ENCODE data around the gene B9D2.
"Not testable (repeated sequence)": the region's sequence is repeated elsewhere in the genome, so short reads cannot be mapped to it uniquely, and the experiment has no call there.

Gene B9D2

DNA sequence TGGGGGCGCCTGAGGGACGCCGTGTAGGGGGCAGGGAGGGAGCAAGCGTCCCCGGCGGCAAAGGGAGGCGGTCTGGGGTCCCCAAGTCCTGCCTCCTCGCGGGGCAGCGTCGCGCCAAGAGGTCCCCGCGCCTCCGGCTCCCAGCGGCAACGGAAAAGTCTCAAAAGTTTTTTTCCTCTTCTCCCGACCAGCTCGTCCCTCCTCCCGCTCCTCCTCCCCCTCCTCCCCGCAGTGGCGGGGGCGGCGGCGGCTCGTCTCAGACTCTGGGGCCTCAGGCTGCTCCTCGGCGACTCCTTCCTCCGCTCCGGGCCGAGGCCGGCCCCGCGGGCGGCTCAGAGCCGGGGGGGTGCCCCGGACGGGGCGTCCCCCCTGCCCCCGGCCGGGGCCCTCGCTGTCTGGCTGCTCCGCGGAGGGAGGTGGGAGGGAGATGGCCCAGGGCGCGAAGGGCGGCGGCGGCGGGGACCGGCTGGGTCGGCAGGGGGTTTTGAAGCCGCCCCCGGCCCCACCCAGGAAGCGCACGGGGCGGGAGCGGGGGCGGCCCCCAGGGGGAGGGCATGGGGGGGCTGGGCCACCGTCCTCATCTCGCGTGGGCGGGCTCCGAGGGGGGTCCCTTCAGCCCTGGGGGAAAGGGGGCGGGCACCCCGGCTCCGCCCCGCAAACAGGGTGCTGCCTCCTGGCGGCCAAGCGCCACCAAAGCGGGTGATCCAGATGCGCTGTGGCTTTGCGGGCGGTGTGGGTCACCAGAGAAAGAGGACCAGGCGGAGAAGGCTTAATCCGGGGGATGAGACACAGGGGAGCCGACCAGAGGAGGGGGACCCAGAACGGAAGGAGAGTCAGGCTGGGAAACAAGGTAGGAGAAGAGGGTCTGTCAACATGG is 10.2 kb downstream of the B9D2 start, which contains the start of gene TGFB1:
TSS of gene TGFB1 (minus strand) at position 457 of the 877 bp plus-strand sequence. CDS start 878 bp downstream, outside the sequence.
- peak; percentile 91 for DNase-seq

DNA sequence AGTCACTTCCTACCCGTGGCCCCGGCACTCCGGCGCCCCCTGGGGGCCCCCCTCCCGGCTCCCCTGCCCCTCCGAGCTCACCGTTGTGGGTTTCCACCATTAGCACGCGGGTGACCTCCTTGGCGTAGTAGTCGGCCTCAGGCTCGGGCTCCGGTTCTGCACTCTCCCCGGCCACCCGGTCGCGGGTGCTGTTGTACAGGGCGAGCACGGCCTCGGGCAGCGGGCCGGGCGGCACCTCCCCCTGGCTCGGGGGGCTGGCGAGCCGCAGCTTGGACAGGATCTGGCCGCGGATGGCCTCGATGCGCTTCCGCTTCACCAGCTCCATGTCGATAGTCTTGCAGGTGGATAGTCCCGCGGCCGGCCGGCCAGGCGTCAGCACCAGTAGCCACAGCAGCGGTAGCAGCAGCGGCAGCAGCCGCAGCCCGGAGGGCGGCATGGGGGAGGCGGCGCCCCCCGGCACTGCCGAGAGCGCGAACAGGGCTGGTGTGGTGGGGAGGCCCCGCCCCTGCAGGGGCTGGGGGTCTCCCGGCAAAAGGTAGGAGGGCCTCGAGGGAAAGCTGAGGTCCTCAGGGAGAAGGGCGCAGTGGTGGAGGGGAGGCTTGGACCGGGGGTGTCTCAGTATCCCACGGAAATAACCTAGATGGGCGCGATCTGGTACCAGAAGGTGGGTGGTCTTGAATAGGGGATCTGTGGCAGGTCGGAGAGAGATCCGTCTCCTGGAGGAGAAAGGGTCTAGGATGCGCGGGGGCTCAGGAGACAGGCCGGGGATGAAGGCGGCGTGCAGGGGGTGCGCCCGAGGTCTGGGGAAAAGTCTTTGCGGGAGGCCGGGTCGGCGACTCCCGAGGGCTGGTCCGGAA is 11.1 kb downstream of the B9D2 start:
- peak; percentile 48 for DNase-seq

DNA sequence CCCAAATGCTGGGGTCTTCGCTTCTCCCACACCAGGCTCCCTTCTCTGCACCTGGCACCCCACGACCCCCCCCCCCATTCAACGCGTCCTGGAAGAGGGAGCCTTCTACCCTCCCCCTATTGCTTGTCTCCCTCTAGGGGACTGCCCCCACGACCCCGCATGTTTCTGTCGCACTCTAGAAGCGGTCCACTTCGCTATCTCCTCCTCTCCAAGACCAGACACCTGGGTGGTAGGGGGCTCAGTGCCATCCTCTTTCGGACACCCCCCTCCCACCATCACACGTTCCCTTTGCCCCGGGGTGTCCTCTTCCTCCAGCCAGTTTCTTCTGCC is 11.7 kb downstream of the B9D2 start:
- DNase-seq: no peak

DNA sequence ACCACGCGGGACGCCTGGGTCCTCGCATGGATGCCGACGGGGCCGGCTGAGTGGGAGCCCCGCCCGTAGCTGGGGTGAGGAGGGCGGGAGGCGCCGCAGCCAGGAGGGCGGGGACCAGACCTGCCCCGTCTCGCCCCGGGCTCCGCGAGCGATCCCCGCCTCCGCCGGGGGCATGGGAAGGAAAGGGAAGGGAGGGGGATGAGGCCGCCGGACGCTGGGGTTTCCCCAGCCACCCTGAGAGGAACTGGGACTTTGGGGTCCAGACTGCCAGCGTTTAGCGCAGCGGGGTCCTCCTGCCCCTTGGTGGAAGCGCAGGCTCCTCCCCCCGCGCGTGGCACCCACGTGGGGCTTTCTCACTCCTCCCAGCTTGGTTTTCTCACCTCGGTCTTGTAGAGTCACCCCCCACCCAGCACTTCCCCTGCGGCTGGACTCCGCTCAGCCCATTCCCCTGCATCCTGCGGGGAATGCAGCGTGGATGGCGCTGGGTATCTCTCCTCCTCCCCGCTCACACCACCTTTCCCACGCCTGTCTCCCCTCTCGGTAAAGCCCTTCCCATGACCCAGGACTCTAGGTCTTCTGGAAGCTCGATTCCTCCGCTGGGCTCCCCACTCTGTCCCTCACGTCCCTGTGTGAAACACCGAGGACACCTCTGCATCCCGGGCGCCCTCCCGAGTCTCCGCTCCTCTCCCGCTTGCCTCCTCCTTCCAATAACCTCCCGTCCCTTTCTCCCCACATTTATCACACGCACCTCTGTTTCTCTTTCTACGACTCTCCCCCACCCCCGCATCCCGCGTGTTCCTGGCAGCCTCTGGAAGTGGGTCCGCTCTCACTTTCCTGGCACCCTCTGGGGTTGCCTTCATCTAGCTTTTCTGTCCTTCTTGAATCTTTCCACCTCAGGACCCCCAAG is 12.4 kb downstream of the B9D2 start:
- peak; percentile 33 for DNase-seq

DNA sequence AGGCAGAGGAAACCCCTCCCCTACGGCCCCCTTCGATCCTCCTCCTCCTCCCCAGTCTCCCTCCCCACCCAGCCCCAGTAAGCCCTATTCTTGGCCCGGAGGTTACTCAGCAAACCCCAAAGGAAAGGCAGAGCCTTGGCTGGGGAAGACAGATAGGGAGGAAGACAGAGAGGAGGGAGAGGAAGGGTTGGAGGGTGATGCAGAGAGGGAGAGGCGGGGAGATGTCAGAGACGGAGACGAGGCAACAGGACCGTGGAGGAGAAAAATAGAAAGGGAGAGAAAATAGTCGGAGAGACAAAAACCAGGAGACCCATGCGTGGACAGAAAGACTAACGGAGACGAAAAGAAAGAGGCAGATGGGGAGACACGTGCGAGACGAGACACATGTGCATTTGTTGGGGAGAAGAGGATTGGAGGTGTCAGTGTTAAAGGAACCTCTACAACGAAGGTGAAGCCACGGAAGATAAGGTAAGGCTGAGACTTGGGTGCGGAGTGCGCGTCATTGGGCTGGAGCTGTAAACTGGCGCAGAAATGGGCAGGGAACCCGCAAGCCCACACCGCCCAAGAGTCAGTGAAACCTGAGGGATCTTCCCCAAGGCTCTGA is 13.1 kb downstream of the B9D2 start:
- peak; percentile 29 for DNase-seq

DNA sequence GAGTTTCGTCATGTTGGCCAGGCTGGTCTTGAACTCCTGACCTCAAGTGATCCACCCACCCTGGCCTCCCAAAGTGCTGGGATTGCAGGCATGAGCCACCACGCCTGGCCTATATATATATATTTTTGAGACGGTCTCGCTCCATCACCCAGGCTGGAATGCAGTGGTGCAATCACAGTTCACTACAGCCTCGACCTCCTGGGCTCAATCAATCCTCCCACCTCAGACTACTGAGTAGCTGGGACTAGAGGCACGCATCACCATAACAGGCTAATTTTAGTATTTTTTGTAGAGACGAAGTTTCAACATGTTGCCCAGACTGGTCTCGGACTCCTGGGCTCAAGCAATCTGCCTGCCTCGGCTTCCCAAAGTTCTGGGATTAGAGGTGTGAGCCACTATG is 17.0 kb downstream of the B9D2 start:
- DNase-seq: not testable (repeated sequence)

DNA sequence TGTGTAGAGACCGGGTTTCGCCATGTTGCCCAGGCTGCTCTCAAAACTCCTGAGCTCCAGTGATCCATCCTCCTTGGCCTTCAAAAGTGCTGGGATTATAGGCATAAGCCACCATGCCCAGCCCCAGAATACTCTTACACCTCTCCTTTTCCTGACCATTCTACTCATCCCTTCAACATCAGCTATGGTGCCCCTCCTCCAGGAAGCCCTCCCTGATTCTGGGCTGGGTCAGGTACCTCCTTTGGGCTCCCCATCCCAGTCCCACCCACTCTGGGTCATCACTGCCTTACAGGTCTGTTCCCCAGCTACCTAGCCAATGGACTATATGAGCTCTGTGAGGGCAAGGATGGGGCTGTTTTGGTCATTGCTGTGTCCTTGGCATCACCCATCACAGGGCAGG is 19.8 kb downstream of the B9D2 start:
- no peak for DNase-seq

DNA sequence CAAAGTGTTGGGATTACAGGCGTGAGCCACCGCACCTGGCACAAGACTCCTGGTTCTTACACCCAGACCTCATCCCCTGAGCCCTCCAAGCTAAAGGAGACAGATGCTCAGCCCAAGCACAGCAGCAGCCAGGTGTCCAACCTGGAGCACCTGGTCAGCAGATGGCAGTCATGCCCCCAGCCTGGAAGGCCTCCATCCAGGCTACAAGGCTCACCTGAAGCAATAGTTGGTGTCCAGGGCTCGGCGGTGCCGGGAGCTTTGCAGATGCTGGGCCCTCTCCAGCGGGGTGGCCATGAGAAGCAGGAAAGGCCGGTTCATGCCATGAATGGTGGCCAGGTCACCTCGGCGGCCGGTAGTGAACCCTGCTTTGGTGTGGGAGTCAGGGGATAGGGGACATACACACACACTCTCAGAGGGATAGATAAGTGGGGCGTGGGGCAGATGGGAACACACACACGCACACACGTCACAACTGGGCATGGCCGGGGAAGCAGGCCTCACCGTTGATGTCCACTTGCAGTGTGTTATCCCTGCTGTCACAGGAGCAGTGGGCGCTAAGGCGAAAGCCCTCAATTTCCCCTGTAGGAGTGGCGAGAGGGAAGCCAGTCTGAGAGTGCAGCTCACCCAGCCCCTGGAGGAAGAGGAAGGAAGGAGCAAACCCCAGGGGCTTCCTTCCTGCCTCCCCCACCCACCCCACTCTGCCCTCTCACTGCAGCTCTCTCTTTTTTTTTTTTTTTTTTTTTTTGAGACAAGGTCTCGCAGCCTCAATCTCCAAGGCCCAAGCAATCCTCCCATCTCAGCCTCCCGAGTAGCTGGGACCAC is 22.1 kb downstream of the B9D2 start:
- no peak for DNase-seq

DNA sequence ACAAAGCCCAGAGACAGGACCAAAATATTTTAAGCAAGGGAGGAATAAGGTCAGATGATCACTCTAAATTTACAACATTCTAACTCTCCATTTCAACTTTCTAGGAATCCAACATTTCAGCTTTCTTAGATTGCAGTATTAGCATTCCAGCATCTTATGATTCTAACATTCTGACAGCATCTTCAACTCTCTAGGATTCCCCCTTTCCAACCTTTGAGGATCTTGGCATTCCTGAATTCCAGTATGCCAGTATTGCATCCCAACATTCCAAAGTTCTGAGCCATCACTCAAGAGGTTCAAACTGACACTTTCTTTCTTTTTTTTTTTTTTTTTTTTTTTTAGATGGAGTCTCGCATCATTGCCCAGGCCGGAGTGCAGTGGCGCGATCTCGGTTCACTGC is 24.0 kb downstream of the B9D2 start:
- DNase-seq: peak; percentile 83

DNA sequence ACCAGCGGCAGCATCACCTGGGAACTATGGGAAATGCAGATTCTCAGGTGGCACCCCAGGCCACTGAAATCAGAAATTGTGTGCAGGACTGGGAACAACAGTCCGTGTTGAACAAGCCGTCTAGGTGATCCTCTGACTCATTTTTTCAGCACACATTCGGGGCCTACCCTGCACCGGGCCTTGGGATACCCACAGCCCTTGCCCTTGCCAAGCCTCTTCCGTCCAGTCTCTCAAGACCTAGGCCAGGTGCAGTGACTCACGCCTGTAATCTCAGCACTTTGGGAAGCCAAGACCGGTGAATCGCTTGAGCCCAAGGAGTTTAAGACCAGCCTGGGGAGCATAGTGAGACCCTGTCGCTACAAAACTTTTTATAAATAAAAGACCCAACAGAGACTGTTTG is 28.5 kb downstream of the B9D2 start:
- no peak for DNase-seq

DNA sequence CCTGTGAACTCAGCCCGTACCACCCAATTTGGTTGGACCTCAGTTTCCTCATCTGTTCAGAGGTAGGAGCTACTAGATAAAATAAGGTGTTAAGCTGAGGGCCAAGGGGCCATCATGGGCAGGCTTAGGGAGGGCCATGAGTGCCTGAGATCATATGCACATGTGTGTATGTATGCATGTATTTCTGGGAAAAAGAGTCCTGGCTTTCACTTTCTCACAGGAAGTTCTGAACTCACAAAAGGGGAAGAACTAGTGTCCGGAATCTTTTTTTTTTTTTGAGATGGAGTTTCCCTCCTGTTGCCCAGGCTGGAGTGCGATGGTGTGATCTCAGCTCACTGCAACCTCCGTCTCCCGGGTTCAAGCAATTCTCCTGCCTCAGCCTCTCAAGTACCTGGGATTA is 29.2 kb downstream of the B9D2 start:
- no peak for DNase-seq

DNA sequence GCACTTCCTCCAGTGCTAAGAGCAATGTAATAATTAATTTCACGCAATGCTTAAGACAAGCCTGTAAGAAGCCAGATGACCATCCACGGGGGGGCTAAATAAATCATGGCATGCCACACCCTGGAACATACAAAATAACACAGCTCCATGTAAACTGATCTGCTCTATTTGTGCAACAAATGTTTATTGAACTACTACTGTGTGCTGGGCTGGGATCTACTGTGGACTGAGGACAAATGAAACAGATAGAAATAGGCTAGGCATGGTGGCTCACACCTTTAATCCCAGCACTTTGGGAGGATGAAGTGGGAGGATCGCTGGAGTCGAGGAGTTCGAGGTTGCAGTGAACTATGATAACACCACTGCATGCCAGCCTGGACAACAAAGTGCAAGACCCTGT is 31.5 kb downstream of the B9D2 start:
- no peak for DNase-seq

DNA sequence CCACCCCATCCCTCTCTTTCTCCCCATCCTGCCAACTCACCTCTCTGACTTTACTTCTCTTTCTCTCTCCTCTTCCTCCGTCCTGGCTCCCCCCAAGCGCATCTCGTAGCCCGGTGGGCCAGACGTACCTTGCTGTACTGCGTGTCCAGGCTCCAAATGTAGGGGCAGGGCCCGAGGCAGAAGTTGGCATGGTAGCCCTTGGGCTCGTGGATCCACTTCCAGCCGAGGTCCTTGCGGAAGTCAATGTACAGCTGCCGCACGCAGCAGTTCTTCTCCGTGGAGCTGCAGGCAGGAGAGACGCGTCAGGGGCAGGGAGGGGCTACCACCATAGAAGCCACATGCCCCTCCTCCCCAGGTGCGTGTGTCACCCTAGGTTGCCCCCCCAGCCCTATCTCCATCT is 31.9 kb downstream of the B9D2 start:
- no peak for DNase-seq

DNA sequence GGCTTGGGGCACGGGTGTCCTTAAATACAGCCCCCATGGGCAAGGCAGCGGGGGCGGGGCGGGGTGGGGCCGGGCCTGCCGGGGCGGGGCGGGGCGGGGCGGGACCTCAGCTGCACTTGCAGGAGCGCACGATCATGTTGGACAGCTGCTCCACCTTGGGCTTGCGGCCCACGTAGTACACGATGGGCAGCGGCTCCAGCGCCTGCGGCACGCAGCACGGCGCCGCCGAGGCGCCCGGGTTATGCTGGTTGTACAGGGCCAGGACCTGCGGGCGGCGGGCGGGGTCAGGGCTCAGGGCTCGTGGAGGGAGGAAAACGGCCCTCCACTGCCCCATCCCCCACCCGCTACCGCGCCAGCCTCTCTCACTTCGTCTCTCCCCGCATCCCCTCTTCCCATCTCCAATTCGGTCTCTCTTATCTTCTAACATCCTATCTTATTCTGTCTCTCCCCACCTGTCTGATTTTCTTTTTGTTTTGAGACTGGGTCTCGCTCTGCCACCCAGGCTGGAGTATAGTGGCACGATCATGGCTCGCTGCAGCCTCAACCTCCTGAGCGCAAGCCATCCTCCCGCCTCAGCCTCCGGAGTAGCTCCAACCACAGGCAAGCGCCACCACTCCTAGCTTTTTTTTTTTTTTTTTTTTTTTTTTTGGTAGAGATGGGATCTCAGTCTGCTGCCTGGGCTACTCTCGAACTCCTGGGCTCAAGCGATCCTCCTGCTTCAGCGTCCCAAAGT is 32.8 kb downstream of the B9D2 start:
- DNase-seq: no peak

DNA sequence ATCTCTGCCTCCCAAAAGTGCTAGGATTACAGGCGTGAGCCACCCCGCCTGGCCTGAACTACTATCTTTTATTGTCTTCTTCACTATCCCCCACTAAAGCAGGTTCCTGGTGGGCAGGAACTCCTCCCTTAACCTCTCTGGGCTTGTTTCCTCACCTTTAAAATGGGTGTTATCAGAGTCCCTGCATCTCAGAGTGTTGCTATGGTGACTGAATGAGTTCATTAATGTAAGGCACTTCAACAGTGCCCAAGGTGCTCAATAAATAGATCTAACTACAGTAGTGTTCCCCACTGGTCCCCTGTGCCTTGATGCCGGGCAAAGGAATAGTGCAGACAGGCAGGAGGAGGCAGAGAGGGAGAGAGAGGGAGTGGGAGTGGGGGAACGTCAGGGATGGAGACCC is 33.5 kb downstream of the B9D2 start:
- DNase-seq: no peak

DNA sequence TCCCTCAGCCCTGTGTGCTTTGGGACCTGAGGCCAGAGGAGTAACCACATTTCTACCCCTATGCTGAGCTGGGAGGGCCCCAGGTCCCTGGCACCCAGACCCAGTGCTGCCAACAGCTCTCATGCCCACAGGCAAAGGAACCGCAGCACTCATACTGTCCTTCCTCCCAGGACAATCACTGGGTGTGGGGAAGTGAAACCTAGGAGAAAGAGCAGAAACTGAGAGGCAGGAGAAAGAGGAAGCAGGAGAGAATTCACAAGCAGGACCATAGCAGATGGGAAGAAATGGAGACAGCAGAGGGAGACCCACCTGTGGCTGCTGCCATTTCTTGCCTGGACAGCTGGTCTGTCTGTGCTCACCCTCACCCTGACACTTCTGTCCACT is 35.1 kb downstream of the B9D2 start:
- DNase-seq: no peak

DNA sequence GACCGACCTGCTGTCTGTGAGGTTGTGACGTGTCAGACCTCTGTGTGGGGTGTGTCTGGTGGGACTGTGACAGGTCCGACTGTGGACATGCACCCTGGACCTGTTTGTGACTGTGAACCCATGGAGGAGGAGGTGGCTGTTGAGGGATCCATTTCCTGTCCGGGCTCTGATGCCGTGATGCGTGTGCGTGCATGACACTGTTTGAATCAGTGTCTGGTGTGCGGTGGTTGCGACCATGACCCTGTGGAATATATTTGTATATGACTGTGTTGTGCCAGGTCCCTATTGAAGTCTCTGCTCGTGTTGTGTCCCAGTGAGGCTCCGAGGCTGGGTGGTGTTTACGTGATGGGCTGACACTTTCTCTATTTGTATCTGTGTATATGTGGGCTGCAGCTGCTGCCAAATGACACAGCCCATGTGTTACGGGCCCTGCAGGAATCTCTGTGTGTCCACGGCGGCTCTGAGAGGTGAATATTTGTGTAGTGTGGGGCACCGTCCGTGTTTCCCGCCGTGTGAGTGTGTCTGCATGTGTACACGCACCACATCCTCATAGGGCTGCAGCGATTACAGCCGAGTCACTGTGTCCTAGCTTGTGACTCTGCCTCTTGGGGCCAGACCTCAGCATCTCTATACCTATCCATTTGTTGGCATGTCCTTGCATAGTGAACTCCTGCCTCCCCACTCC is 35.6 kb downstream of the B9D2 start:
- no peak for DNase-seq

DNA sequence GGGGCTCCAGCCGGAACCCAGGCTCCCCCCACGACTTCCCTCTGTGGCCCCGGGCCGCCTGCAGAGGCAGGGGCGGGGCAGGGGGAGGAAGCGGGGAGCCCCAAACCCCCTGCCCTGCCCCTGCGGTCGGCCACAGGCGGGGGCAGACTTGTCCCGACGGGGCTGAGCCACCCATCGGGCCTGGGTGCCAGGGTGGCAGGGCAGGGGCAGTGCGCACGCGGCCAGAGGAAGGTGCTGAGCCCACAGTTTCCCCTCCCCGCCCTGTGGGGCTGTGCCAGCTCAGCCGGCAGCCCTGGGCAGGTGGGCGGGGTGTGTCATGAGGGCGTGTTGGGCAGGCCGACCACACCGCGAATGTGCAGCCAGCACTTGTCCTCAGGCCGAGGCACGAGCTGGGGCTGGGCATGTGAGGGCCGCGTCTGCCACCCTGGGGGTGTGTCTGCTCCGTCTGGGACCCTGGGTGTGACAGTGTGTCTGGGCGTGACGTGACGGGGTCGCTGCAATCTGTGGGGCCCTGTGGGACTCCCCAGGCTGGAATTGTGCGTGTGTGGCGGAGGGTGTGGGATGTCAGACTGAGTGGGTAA is 36.3 kb downstream of the B9D2 start:
- peak; percentile 23 for DNase-seq

DNA sequence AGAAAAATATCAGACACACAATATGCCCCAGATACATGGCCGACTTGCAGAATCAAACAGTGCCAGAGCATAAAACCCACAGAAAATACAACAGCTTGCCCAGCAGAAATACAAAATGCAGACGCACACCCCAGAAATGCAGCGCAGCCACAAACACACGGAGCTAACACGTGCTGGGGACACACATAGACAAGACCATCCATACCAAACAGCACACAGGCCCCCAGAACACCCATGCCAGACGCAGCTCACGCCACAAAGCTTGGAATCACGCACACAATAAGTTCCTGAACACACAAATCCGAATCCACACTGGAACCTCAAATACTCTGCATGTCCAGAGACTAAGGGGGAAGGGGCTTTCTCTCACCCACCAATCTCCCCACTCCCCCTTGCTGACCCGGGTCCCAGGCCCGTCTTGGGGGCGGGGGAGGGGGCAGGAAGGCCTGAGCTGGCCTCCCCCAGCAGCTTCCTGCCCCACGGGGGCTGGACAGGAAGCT is 36.8 kb downstream of the B9D2 start:
- DNase-seq: peak; percentile 33

All from fibroblast of skin of right quadriceps (primary cell).